Neuronal stem cell (in vitro differentiated cells): ENCODE results near the gene CCDC57.

ENCODE experiments used
- DNase-seq: peaks from one replicate; pipeline ENCODE4 v3.0.0-alpha.2; 2013; ENCODE audit warnings: low spot score
- H2AFZ ChIP-seq: one replicate; pipeline ENCODE4 v1.6.1; 2013; ENCODE audit warnings: mild to moderate bottlenecking, low read length, inconsistent platforms
- H2AK5ac ChIP-seq: 2 replicates; pipeline ENCODE4 v1.6.1; 2013; ENCODE audit warnings: low read depth, mild to moderate bottlenecking, inconsistent platforms, low read length, moderate library complexity, mixed read lengths
- H2BK120ac ChIP-seq: 2 replicates; pipeline ENCODE4 v1.6.1; 2013; ENCODE audit warnings: low read depth, mild to moderate bottlenecking, inconsistent platforms, low read length, moderate library complexity, mixed read lengths
- H2BK12ac ChIP-seq: one replicate; pipeline ENCODE4 v1.6.1; 2013; ENCODE audit warnings: low read length, inconsistent platforms
- H2BK15ac ChIP-seq: 2 replicates; pipeline ENCODE4 v1.6.1; 2013; ENCODE audit warnings: mild to moderate bottlenecking, low read length, inconsistent platforms, mixed read lengths
- H2BK5ac ChIP-seq: one replicate; pipeline ENCODE4 v1.6.1; 2013; ENCODE audit warnings: inconsistent platforms, mild to moderate bottlenecking, low read length, moderate library complexity
- H3K14ac ChIP-seq: one replicate; pipeline ENCODE4 v1.6.1; 2013; ENCODE audit warnings: low read length, inconsistent platforms
- H3K18ac ChIP-seq: 2 replicates; pipeline ENCODE4 v1.6.1; 2013; ENCODE audit warnings: low read length, inconsistent platforms
- H3K23ac ChIP-seq: 2 replicates; pipeline ENCODE4 v1.6.1; 2013; ENCODE audit warnings: low read depth, mild to moderate bottlenecking, mixed read lengths, low read length, inconsistent platforms; ENCODE audit not compliant: poor library complexity
- H3K27ac ChIP-seq: replicated peaks from 3 replicates; pipeline ENCODE4 v1.5.1; 2013; ENCODE audit warnings: low read length, inconsistent platforms
- H3K27me3 ChIP-seq, 3 experiments: 2 replicates each; pipeline ENCODE4 v1.6.1; 2013; ENCODE audit warnings: low read length in 3 of 3, mild to moderate bottlenecking in 2 of 3, inconsistent platforms in 1 of 3, low read depth in 1 of 3, mixed read lengths in 1 of 3, moderate library complexity in 1 of 3; ENCODE audit not compliant: control insufficient read depth in 3 of 3, insufficient read depth in 3 of 3
- H3K36me3 ChIP-seq, 2 donors: replicated peaks in 1 of 2; 2 replicates each; pipeline ENCODE4 v1.6.1; 2013; ENCODE audit warnings: low read length in 2 of 2; ENCODE audit not compliant: control insufficient read depth in 2 of 2, insufficient read depth in 2 of 2
- H3K4ac ChIP-seq: 2 replicates; pipeline ENCODE4 v1.6.1; 2013; ENCODE audit warnings: inconsistent platforms, mild to moderate bottlenecking, low read length, moderate library complexity
- H3K4me1 ChIP-seq, 2 donors: 1 replicate in 1 of 2; 2 replicates in 1 of 2; pipeline ENCODE4 v1.6.1; 2013; ENCODE audit warnings: low read length in 2 of 2, low read depth in 1 of 2; ENCODE audit not compliant: control insufficient read depth in 2 of 2, insufficient read depth in 1 of 2
- H3K4me2 ChIP-seq: one replicate; pipeline ENCODE4 v1.6.1; 2013; ENCODE audit warnings: mild to moderate bottlenecking, low read length, inconsistent platforms; ENCODE audit not compliant: insufficient read depth, poor library complexity, severe bottlenecking
- H3K4me3 ChIP-seq, 2 donors: 2 replicates each; pipeline ENCODE4 v1.5.1; 2013; ENCODE audit warnings: low read length in 2 of 2, mild to moderate bottlenecking in 2 of 2, inconsistent platforms in 1 of 2, moderate library complexity in 1 of 2
- H3K79me1 ChIP-seq: one replicate; pipeline ENCODE4 v1.6.1; 2013; ENCODE audit warnings: low read depth, mild to moderate bottlenecking, inconsistent platforms, low read length, moderate library complexity
- H3K9ac ChIP-seq: one replicate; pipeline ENCODE4 v1.6.1; 2013; ENCODE audit warnings: mild to moderate bottlenecking, low read depth, low read length, inconsistent platforms; ENCODE audit not compliant: poor library complexity
- H3K9me3 ChIP-seq, 2 donors: replicated peaks in 1 of 2; 2 replicates each; pipeline versions ENCODE3 to v1.6.1; 2013; ENCODE audit warnings: low read length in 2 of 2, mild to moderate bottlenecking in 2 of 2, inconsistent platforms in 1 of 2, low read depth in 1 of 2, mixed read lengths in 1 of 2, moderate library complexity in 1 of 2; ENCODE audit not compliant: control insufficient read depth in 2 of 2, insufficient read depth in 1 of 2
- H4K8ac ChIP-seq: one replicate; pipeline ENCODE4 v1.6.1; 2013; ENCODE audit warnings: low read depth, mild to moderate bottlenecking, inconsistent platforms, low read length, moderate library complexity
- H4K91ac ChIP-seq: one replicate; pipeline ENCODE4 v1.6.1; 2013; ENCODE audit warnings: low read length, low read depth, mild to moderate bottlenecking, inconsistent platforms; ENCODE audit not compliant: poor library complexity
- WGBS, 2 donors: extraction: QIAGEN DNeasy Blood & Tissue Kit; methylation state at CpG; one replicate each; pipeline ENCODE4 v1.1.7; 2013; ENCODE audit warnings: missing lambda C conversion rate in 2 of 2, mixed read lengths in 1 of 2; ENCODE audit not compliant: insufficient read length in 2 of 2, insufficient replicate concordance in 1 of 2; ENCODE audit errors: extremely low coverage in 2 of 2; 5-methylcytosine and 5-hydroxymethylcytosine counted together

The CCDC57 gene

GRCh38 chr17:82063424-82064415 is 148.9 kb downstream of the CCDC57 start:
- peak overlapping the region in 1 of 2 donors; percentile 64 for H3K4me3 ChIP-seq
- peaks cover 35 to 53% of the 10 kb centered on the region in 2 donors for H3K36me3 ChIP-seq
- no peaks in the 10 kb centered on the region for H3K27me3 ChIP-seq
- no peak overlapping the region for H3K4me2 ChIP-seq
- H3K9ac ChIP-seq = no peak overlapping the region
- no peak overlapping the region for H2BK120ac ChIP-seq
- H2AK5ac ChIP-seq = no peak overlapping the region
- H2BK15ac ChIP-seq = no peak overlapping the region
- H3K14ac ChIP-seq = no peak overlapping the region
- H2AFZ ChIP-seq = no peak overlapping the region
- H3K27ac ChIP-seq = no peak overlapping the region
- H2BK12ac ChIP-seq = no peak overlapping the region
- H3K18ac ChIP-seq = no peak overlapping the region
- no peak overlapping the region for H4K91ac ChIP-seq
- no CpG with 5 or more reads among the region's 20 CpGs for WGBS, 2 donors
- no peak for DNase-seq
- peaks cover 7 to 8% of the 10 kb centered on the region in 2 donors for H3K4me1 ChIP-seq
- no peaks in the 10 kb centered on the region for H3K9me3 ChIP-seq
- H3K4ac ChIP-seq = no peak overlapping the region
- no peak overlapping the region for H3K23ac ChIP-seq
- H3K79me1 ChIP-seq = peaks cover 10% of the 10 kb centered on the region
- H2BK5ac ChIP-seq = no peak overlapping the region
- H4K8ac ChIP-seq = peak overlapping the region; percentile 17

DNA sequence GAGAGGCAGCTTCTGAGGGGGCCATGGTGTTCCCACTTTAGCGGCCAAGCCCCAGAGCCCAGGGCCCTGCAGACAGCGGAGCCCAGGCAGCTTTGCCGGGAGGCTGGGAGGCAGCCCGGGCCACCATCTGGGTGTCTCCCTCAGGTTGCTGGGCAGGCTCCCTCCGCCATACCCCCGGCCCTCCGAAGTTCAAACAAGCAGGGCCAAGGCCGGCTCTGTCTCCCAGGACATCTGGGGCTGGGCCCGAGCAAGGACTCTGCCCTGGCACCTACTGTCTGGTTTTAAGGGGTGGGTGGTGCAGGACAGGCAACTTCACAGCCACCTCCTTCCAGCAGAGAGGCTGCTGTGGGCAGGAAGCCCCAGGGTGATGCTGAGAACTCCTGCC is 149.7 kb downstream of the CCDC57 start:
- no CpG with 5 or more reads among the region's 9 CpGs for WGBS, 2 donors
- H3K36me3 ChIP-seq = peaks cover 38 to 60% of the 10 kb centered on the region in 2 donors
- no peak overlapping the region for H2AFZ ChIP-seq
- H3K4me1 ChIP-seq = peaks cover 7 to 8% of the 10 kb centered on the region in 2 donors
- H3K4me3 ChIP-seq = peak overlapping the region in 1 of 2 donors; percentile 18
- DNase-seq = no peak
- no peaks in the 10 kb centered on the region for H3K27me3 ChIP-seq
- H3K4ac ChIP-seq = no peak overlapping the region
- no peak overlapping the region for H3K9ac ChIP-seq
- H4K91ac ChIP-seq = no peak overlapping the region
- no peak overlapping the region for H2AK5ac ChIP-seq
- H2BK12ac ChIP-seq = no peak overlapping the region
- H3K4me2 ChIP-seq = no peak overlapping the region
- no peak overlapping the region for H2BK15ac ChIP-seq
- H4K8ac ChIP-seq = no peak overlapping the region
- H3K23ac ChIP-seq = no peak overlapping the region
- H3K14ac ChIP-seq = no peak overlapping the region
- H3K9me3 ChIP-seq = no peaks in the 10 kb centered on the region
- H2BK120ac ChIP-seq = no peak overlapping the region
- no peak overlapping the region for H2BK5ac ChIP-seq
- no peak overlapping the region for H3K27ac ChIP-seq
- peaks cover 12% of the 10 kb centered on the region for H3K79me1 ChIP-seq
- H3K18ac ChIP-seq = no peak overlapping the region

DNA sequence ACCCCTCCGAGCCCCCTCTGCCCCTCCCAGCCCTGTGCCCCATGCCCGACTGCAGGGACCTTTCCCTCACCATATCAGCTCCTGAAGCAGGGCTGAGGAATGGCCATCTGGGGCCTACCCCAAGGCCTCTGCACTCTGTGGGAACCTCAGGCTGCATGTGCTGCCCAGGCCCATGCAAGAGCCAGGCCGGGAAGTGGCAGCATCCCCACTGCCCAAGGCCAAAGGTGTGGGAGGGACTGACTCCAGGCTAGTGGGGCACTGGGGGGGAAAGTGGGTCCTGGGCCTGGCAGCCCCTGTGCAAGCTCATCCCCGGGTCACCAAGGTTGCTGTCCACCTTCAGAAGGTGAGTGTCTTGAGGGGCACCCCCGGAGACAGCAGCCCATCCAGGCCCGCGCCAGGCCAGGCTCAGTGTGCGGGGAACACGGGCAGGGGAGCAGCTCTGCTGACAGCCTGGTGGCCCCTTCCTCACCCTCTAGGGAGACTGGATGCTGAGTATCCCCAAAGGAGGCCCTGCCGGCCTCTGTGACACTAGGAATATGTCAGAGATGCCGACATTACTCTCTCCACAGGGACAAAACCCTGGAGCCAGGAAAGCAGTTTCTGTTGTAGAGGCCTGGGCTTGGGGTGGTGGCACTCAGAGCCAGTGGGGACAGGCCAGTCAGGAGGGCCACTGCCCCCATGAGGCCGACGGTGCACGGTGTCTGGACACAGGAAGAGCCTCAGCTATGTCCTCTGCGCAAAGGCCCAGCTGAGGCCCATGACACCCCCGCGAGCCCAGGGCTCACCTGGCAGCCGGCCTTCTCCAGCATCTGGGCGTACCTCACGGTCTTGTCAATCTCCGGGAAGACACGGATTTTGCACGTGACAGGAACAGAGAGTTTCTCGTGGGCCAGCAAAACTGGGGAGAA is 150.3 kb downstream of the CCDC57 start:
- peaks cover 12% of the 10 kb centered on the region for H3K79me1 ChIP-seq
- H3K4me1 ChIP-seq = peaks cover 7 to 8% of the 10 kb centered on the region in 2 donors
- H3K36me3 ChIP-seq = peaks cover 44 to 67% of the 10 kb centered on the region in 2 donors
- no peak overlapping the region for H4K8ac ChIP-seq
- H4K91ac ChIP-seq = no peak overlapping the region
- no peak overlapping the region for H3K18ac ChIP-seq
- H2AFZ ChIP-seq = no peak overlapping the region
- no peaks in the 10 kb centered on the region for H3K27me3 ChIP-seq
- no CpG with 5 or more reads among the region's 24 CpGs for WGBS, 2 donors
- no peak overlapping the region for H3K4ac ChIP-seq
- DNase-seq = no peak
- no peak overlapping the region for H3K27ac ChIP-seq
- H3K4me2 ChIP-seq = no peak overlapping the region
- no peak overlapping the region for H3K23ac ChIP-seq
- H2BK15ac ChIP-seq = no peak overlapping the region
- H3K9me3 ChIP-seq = no peaks in the 10 kb centered on the region
- no peak overlapping the region for H3K14ac ChIP-seq
- H3K9ac ChIP-seq = no peak overlapping the region
- no peak overlapping the region for H2BK12ac ChIP-seq
- no peak overlapping the region for H3K4me3 ChIP-seq
- peak overlapping the region; percentile 39 for H2BK5ac ChIP-seq
- no peak overlapping the region for H2BK120ac ChIP-seq
- H2AK5ac ChIP-seq = no peak overlapping the region
